ENCODE measurements around the gene HHEX. TPM values are rescaled to one million over a fixed set of nuclear protein-coding genes. Genes with fewer than 3 reads are reported as not detected.

The HHEX gene
- total RNA-seq, 1 donor from 2014 or later = not detected

GRCh38 chr10:92729886-92730285, 40.1 kb downstream of the HHEX start:
- no peak overlapping the region for H2AFZ ChIP-seq (ENCODE audit: low read depth, low read length)
- H4K20me1 ChIP-seq (ENCODE audit: insufficient read depth, low read length) = no peaks in the 10 kb centered on the region
- Mint-ChIP-seq H3K36me3 (ENCODE audit: low read depth, unreplicated experiment) (no peaks in the 10 kb centered on the region), H3K4me1 (ENCODE audit: low read depth, unreplicated experiment) (peaks cover 2% of the 10 kb centered on the region), H3K9me3 (ENCODE audit: unreplicated experiment) (no peaks in the 10 kb centered on the region), H3K27ac (ENCODE audit: unreplicated experiment) (no peak overlapping the region), H3K27me3 (ENCODE audit: low read depth, unreplicated experiment) (peaks cover 9% of the 10 kb centered on the region), H3K4me3 (ENCODE audit: unreplicated experiment) (no peak overlapping the region)
- FAIRE-seq (no peak), DNase-seq (ENCODE audit: low read depth) (no peak)
- no peaks in the 10 kb centered on the region for H3K36me3 ChIP-seq (ENCODE audit: insufficient read depth, low read length)
- no peak overlapping the region for H3K4me3 ChIP-seq (ENCODE audit: insufficient read depth, low read depth, low read length)
- no peak overlapping the region for H3K4me2 ChIP-seq (ENCODE audit: low read length)
- H3K4me1 ChIP-seq (ENCODE audit: insufficient read depth, low read length) = no peaks in the 10 kb centered on the region
- no peaks in the 10 kb centered on the region for H3K27me3 ChIP-seq (ENCODE audit: insufficient read depth, low read length)
- no peak for TF ChIP-seq EZH2 (IDR thresholded peaks at IDR 0.05; ENCODE audit: insufficient read depth, low read length)
- TF ChIP-seq CTCF (IDR thresholded peaks at IDR 0.05; ENCODE audit: insufficient read depth, low read depth, low read length) = no peak
- no peaks in the 10 kb centered on the region for H3K79me2 ChIP-seq (ENCODE audit: insufficient read depth, low read length)
- H3K9ac ChIP-seq (ENCODE audit: low read length) = no peak overlapping the region
- H3K9me3 ChIP-seq (ENCODE audit: insufficient read depth, low read depth, low read length) = no peaks in the 10 kb centered on the region
- H3K27ac ChIP-seq (ENCODE audit: low read depth, low read length) = no peak overlapping the region

GRCh38 chr10:92732958-92733357, 43.2 kb downstream of the HHEX start:
- Mint-ChIP-seq H3K4me3 (ENCODE audit: unreplicated experiment) (no peak overlapping the region), H3K9me3 (ENCODE audit: unreplicated experiment) (no peaks in the 10 kb centered on the region), H3K27ac (ENCODE audit: unreplicated experiment) (no peak overlapping the region), H3K27me3 (ENCODE audit: low read depth, unreplicated experiment) (peaks cover 9% of the 10 kb centered on the region), H3K4me1 (ENCODE audit: low read depth, unreplicated experiment) (no peaks in the 10 kb centered on the region), H3K36me3 (ENCODE audit: low read depth, unreplicated experiment) (no peaks in the 10 kb centered on the region)
- H3K27me3 ChIP-seq (ENCODE audit: insufficient read depth, low read length) = no peaks in the 10 kb centered on the region
- H3K4me3 ChIP-seq (ENCODE audit: insufficient read depth, low read depth, low read length) = no peak overlapping the region
- no peaks in the 10 kb centered on the region for H3K79me2 ChIP-seq (ENCODE audit: insufficient read depth, low read length)
- FAIRE-seq (no peak), DNase-seq (ENCODE audit: low read depth) (no peak)
- H3K4me1 ChIP-seq (ENCODE audit: insufficient read depth, low read length) = no peaks in the 10 kb centered on the region
- H3K4me2 ChIP-seq (ENCODE audit: low read length) = no peak overlapping the region
- no peaks in the 10 kb centered on the region for H3K9me3 ChIP-seq (ENCODE audit: insufficient read depth, low read depth, low read length)
- H2AFZ ChIP-seq (ENCODE audit: low read depth, low read length) = no peak overlapping the region
- TF ChIP-seq CTCF (IDR thresholded peaks at IDR 0.05; ENCODE audit: insufficient read depth, low read depth, low read length) (no peak), EZH2 (IDR thresholded peaks at IDR 0.05; ENCODE audit: insufficient read depth, low read length) (no peak)
- H3K9ac ChIP-seq (ENCODE audit: low read length) = no peak overlapping the region
- no peaks in the 10 kb centered on the region for H4K20me1 ChIP-seq (ENCODE audit: insufficient read depth, low read length)
- H3K27ac ChIP-seq (ENCODE audit: low read depth, low read length) = no peak overlapping the region
- no peaks in the 10 kb centered on the region for H3K36me3 ChIP-seq (ENCODE audit: insufficient read depth, low read length)

GRCh38 chr10:92734301-92734700, 44.5 kb downstream of the HHEX start:
- DNase-seq (ENCODE audit: low read depth) (no peak), FAIRE-seq (no peak)
- TF ChIP-seq CTCF (IDR thresholded peaks at IDR 0.05; ENCODE audit: insufficient read depth, low read depth, low read length) (no peak), EZH2 (IDR thresholded peaks at IDR 0.05; ENCODE audit: insufficient read depth, low read length) (no peak)
- H3K9ac ChIP-seq (ENCODE audit: low read length) = no peak overlapping the region
- no peak overlapping the region for H3K4me3 Mint-ChIP-seq (ENCODE audit: unreplicated experiment)
- no peak overlapping the region for H3K27ac Mint-ChIP-seq (ENCODE audit: unreplicated experiment)
- no peaks in the 10 kb centered on the region for H3K9me3 Mint-ChIP-seq (ENCODE audit: unreplicated experiment)
- H3K4me3 ChIP-seq (ENCODE audit: insufficient read depth, low read depth, low read length) = no peak overlapping the region
- H3K9me3 ChIP-seq (ENCODE audit: insufficient read depth, low read depth, low read length) = no peaks in the 10 kb centered on the region
- H3K27ac ChIP-seq (ENCODE audit: low read depth, low read length) = no peak overlapping the region
- no peaks in the 10 kb centered on the region for H3K4me1 Mint-ChIP-seq (ENCODE audit: low read depth, unreplicated experiment)
- no peak overlapping the region for H2AFZ ChIP-seq (ENCODE audit: low read depth, low read length)
- no peaks in the 10 kb centered on the region for H3K36me3 ChIP-seq (ENCODE audit: insufficient read depth, low read length)
- peaks cover 9% of the 10 kb centered on the region for H3K27me3 Mint-ChIP-seq (ENCODE audit: low read depth, unreplicated experiment)
- no peak overlapping the region for H3K4me2 ChIP-seq (ENCODE audit: low read length)
- no peaks in the 10 kb centered on the region for H3K4me1 ChIP-seq (ENCODE audit: insufficient read depth, low read length)
- no peaks in the 10 kb centered on the region for H3K27me3 ChIP-seq (ENCODE audit: insufficient read depth, low read length)
- H4K20me1 ChIP-seq (ENCODE audit: insufficient read depth, low read length) = no peaks in the 10 kb centered on the region
- H3K36me3 Mint-ChIP-seq (ENCODE audit: low read depth, unreplicated experiment) = no peaks in the 10 kb centered on the region
- no peaks in the 10 kb centered on the region for H3K79me2 ChIP-seq (ENCODE audit: insufficient read depth, low read length)

Data from astrocyte (in vitro differentiated cells and primary cell).